HepG2 (cell line): ENCODE results near the gene AKAP10. TPM values are rescaled to one million over a fixed set of nuclear protein-coding genes. Genes with fewer than 3 reads are reported as not detected.
A peak's percentile ranks its signal among the peaks of the same experiment; 100 is the strongest.

Experiments used
- ERF ChIP-seq: IDR thresholded peaks from 2 replicates; pipeline ENCODE4 v1.6.1; 2018; ENCODE audit warnings: missing biosample characterization, missing genetic modification reagents
- ZBTB46 ChIP-seq: sonication (generic); formaldehyde crosslinking; IDR thresholded peaks from 2 replicates; pipeline ENCODE4 v1.4.0; 2020; ENCODE audit warnings: mild to moderate bottlenecking, missing genetic modification reagents, borderline replicate concordance
- ZBTB8A ChIP-seq: sonication (generic); formaldehyde crosslinking; IDR thresholded peaks from 2 replicates; pipeline ENCODE4 v1.4.0; 2020; ENCODE audit warnings: mild to moderate bottlenecking, low read depth, missing genetic modification reagents, borderline replicate concordance
- ZFP41 ChIP-seq: sonication (generic); formaldehyde crosslinking; IDR thresholded peaks from 2 replicates; pipeline ENCODE4 v1.4.0; 2020; ENCODE audit warnings: mild to moderate bottlenecking, missing genetic modification reagents, borderline replicate concordance
- ZFY ChIP-seq: sonication (generic); formaldehyde crosslinking; IDR thresholded peaks from 2 replicates; pipeline ENCODE4 v1.4.0; 2020; ENCODE audit warnings: missing genetic modification reagents
- ZKSCAN8 ChIP-seq: IDR thresholded peaks from 2 replicates; pipeline ENCODE4 v1.6.1; 2016; ENCODE audit warnings: borderline replicate concordance, missing genetic modification reagents, missing compliant biosample characterization
- ZNF407 ChIP-seq: sonication (generic); formaldehyde crosslinking; IDR thresholded peaks from one replicate; pipeline ENCODE4 v1.5.1; 2020; ENCODE audit warnings: mild to moderate bottlenecking, missing genetic modification reagents; ENCODE audit errors: not compliant biosample characterization
- ZSCAN25 ChIP-seq: sonication (generic); formaldehyde crosslinking; IDR thresholded peaks from 2 replicates; pipeline ENCODE4 v1.8.0; 2022; ENCODE audit warnings: mild to moderate bottlenecking, missing genetic modification reagents
- ZSCAN30 ChIP-seq: sonication (generic); formaldehyde crosslinking; IDR thresholded peaks from 2 replicates; pipeline ENCODE4 v1.5.0; 2020; ENCODE audit warnings: mild to moderate bottlenecking, missing genetic modification reagents
- polyA plus RNA-seq, 8 experiments: library from polyadenylated mRNA; depleted of rRNA in 3 of 8; stranded (reverse) in 7 of 8; unstranded in 1 of 8; fragments of >200 nt; fragmentation: Illumina TruSeq in 4 of 8; extraction: Trizol in 4 of 8; gene quantifications; 2 replicates each; pipeline versions ENCODE4 v1.2.1 to v1.2.3, GENCODE V29; 2011 to 2016; ENCODE audit warnings: low read depth in 4 of 8, missing spikeins in 1 of 8, mixed read lengths in 1 of 8; ENCODE audit not compliant: insufficient read depth in 1 of 8
- total RNA-seq, 5 experiments: library from RNA; depleted of rRNA; stranded (reverse); fragments of >200 nt; fragmentation: Illumina TruSeq; extraction: Trizol; gene quantifications; 2 replicates each; pipeline ENCODE4 v1.2.3, GENCODE V29; 2016; ENCODE audit warnings: low read depth in 1 of 5
- TF ChIP-seq, protein P1 (sequence below), 2 experiments: sonication (generic) in 1 of 2; formaldehyde crosslinking in 1 of 2; IDR thresholded peaks; 2 replicates each; pipeline versions ENCODE4 v1.6.1 to v1.9.0; 2014 to 2022; ENCODE audit warnings: antibody characterized with exemption in 1 of 2, borderline replicate concordance in 1 of 2, inconsistent platforms in 1 of 2, low read depth in 1 of 2, missing genetic modification reagents in 1 of 2

AKAP10 gene
- total and polyA plus RNA-seq, 2 of the 13 experiments (the other 11 are each of a cell fraction or from before 2014, with no cell fraction given) = 17.6 to 21.7 TPM

DNA sequence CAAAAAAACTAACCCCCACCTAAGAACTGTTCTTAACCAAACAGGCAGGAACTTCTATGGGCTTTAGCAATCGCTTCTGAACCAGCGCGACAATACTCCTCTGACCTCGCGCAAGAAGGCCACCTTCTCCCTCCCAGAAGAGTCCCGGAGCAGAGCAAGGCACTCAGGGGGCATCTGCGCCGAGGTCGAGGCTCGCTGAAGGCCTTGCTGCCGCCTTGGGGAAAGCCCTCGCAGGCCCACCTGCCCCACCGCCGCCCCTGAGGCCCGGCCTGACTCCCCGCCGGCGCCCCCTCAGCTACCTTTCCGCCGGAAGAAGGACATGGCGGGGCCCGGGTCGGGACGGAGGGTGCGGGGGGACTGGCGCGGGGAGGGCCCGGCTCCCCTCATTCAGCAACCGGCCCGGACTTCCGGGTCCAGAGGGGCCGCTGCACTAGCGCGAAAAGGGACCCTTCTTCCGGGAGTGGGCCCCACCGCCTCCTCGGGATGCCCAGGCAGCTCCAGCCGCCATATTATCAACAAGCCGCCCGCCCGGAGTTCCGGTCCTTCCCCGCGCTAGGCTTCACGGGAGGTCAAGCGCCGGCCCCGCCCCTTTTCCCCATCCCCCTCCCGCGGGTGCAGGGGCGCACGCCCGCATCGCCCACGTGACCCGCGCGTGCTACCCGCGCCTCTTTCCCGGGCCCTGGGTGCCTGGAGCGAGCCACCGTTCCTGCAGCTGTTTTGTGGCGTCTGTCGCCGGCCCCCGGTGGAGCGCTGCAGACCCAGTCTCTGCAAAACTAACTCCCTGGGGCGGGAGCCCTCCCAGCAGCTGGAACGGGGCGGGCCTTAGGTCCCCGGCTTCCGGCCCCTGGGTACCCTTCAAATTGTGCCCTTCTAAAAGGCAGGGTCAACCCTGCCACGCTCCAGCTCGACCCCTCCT, at the start of gene AKAP10 (continued):
- TF ChIP-seq ZFY (CRISPR knock-in tag) (peak; percentile 95), ZSCAN25 (CRISPR knock-in tag) (peak; percentile 82; the same call in 1 of the 2 replicates), ZKSCAN8 (CRISPR knock-in tag) (0 out of 2 replicates have a peak, but pooled peaks have one; percentile 50), ZNF407 (CRISPR knock-in tag) (peak; percentile 90), ZSCAN30 (CRISPR knock-in tag) (no peak), ZBTB8A (CRISPR knock-in tag) (peak; percentile 72; the same call in 1 of the 2 replicates), ZBTB46 (CRISPR knock-in tag) (0 out of 2 replicates have a peak, but pooled peaks have one; percentile 87), ERF (CRISPR knock-in tag) (peak; percentile 94), ZFP41 (CRISPR knock-in tag) (peak; percentile 85; the same call in 1 of the 2 replicates)
- TF ChIP-seq, protein P1, sequence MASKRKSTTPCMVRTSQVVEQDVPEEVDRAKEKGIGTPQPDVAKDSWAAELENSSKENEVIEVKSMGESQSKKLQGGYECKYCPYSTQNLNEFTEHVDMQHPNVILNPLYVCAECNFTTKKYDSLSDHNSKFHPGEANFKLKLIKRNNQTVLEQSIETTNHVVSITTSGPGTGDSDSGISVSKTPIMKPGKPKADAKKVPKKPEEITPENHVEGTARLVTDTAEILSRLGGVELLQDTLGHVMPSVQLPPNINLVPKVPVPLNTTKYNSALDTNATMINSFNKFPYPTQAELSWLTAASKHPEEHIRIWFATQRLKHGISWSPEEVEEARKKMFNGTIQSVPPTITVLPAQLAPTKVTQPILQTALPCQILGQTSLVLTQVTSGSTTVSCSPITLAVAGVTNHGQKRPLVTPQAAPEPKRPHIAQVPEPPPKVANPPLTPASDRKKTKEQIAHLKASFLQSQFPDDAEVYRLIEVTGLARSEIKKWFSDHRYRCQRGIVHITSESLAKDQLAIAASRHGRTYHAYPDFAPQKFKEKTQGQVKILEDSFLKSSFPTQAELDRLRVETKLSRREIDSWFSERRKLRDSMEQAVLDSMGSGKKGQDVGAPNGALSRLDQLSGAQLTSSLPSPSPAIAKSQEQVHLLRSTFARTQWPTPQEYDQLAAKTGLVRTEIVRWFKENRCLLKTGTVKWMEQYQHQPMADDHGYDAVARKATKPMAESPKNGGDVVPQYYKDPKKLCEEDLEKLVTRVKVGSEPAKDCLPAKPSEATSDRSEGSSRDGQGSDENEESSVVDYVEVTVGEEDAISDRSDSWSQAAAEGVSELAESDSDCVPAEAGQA (IDR thresholded peaks at IDR 0.05; ENCODE audit: low read depth) = peak; percentile 70
- TF ChIP-seq, protein P1 (CRISPR knock-in tag; IDR thresholded peaks at IDR 0.05; ENCODE audit: borderline replicate concordance) = peak; percentile 83; the same call in 1 of the 2 replicates
